GM21717 (cell line): ENCODE results near the gene MAVS.
A peak's percentile ranks its signal among the peaks of the same experiment; 100 is the strongest.
"Not testable (repeated sequence)": the region's sequence is repeated elsewhere in the genome, so short reads cannot be mapped to it uniquely, and the experiment has no call there.

ENCODE experiments used
- ATAC-seq: cut with Tn5 transposase; IDR thresholded peaks from one replicate; pipeline ENCODE4 v1.9.1; 2021; ENCODE audit warnings: mild to moderate bottlenecking, moderate library complexity; ENCODE audit not compliant: unreplicated experiment

The MAVS gene

DNA sequence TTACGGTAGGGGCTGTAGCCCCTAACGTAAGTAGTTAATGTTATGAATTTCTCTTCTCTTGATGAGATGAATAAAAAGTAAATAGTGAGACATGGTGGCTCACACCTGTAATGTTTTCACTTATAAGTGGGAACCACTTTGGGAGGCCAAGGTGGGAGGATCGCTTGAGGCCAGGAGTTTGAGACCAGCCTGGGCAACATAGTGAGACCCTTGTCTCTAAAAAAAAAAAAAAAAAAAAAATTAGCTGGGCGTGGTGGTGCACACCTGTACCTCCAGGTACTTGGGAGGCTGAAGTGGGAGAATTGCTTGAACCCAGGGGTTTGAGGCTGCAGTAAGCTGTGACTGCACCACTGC, 32.3 kb downstream of the MAVS start:
- ATAC-seq: not testable (repeated sequence)

DNA sequence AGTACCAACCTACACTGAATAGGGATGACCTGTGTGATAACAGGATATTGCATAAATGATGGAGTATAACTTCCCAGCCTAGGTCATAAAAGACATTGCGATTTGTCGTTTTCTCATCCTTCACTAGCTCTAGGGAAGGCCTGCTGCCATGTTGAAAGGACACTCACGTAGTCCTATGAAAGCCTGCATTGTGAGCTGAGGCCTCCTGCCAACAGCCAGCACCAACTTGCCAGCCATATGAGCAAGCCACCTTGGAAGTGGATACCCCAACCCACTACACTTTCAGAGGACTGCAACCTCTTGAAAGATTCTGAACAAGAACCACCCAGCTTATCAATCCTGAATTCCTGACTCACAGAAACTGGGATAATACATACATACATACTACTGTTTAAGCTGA, 39.1 kb downstream of the MAVS start:
- ATAC-seq: no peak

DNA sequence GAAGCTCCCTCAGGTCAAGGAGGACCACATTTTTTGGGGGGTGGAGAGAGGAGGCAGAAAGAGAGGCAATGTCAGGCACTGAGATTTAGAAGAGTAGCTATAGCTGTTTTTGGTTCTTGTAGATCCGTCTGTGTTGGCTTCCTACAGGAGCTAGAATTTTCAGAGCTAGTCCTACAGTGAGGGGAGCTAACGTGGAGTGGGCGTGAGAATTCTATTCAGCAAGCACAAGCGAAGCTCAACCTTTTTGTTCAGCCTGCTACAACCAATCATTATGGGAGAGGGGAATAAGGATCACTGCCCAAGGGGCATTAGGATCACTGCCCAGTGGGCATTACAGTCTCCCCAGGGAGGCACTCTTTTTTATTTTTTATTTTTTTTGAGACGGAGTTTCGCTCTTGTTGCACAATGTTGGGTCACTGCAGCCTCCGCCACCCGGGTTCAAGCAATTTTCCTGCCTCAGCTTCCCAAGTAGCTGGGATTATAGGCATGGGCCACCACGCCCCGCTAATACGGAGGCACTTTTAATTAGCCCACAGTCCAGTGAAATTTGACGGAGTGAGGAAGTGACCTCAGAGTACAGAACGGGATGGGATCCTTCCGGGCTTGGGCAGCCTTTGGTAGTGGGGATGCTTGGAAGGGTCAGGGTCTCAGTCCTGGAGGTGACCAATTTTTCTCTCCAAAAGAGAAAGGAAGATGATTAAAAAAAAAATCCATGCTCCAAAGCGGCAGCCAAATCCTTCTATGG, 41.4 kb downstream of the MAVS start:
- no peak for ATAC-seq

DNA sequence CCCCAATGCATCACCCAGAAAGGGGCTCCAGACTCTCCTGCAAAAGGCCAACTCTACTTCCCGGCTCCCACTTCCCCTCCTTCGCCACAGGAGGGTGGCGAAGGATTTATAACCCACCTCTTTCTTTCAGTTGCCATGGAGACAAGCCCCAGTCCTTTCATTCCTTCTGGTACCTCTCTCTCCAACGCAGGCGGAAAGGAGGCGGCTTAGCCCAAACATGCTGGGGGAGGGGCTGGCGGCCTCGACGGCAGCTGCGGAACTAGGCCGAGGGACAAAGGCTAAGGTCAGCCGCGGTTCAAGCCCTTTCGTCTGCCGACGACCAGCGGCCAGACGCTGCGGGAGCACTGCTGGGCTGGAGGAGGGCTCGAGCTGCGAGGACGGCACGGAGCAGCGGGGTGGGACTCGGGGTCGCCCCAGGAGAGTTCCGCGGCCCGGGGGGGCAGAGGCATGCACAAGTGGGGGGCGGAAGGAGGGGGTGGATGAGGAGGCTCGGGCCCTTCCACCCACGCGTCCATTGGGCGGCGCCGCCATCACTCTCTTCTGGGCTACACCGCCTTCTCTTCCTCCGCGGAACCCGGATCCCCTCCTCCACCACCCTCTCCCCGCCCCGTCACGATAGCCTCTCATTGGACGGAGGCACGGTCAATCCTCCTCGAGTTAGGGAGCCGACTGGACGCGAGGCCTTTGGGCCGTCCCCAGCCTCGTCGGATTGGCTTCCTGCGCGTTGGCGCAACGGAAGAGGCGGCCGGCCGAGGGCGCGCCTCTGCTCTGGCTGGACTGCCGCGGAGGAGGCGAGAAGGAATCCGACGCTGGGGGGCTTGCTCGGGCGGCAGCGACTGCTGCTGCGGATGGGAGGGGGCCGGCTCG, 42.2 kb downstream of the MAVS start, which contains the start of gene PANK2:
TSS of gene PANK2 (plus strand) at position 766 of the 867 bp plus-strand sequence.
- peak; percentile 95 for ATAC-seq

DNA sequence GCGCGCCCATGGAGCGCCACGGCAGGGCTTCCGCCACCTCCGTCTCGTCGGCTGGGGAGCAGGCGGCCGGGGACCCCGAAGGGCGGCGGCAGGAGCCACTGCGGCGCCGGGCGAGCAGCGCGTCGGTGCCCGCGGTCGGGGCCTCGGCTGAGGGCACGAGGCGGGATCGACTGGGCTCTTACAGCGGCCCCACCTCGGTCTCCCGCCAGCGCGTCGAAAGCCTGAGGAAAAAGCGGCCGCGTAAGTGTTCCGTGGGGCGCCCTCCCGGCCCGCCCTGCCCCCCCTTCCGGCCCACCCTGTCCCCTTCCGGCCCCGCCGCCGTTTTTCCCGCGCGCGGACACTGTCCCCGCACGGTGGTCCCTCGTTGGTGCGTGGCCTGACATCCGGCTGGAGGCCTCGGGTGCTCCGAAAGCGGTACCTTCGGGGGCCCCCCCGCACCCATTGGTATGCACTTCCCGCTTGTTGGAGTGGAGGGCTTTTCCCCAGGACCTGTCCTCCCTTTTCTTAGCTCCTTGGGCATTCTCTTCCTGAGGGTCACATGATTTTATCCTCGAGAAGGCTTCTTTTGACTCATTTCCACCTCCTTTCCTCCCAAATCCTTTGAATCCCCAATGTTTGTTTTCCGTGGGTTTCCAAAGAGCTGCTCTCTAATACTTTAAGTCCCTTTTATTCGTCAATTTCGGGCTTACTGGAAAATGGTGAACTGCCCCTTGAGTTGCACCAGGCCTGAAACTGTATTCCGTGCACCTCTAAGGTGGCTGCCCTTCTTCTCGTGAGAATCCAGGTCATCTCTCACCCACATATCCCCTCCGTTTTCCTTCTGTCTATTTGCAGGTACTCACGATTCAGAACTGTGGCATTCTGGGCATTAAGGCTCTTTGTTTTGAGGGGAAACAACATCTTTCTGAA, 43.1 kb downstream of the MAVS start:
- ATAC-seq: peak; percentile 18

DNA sequence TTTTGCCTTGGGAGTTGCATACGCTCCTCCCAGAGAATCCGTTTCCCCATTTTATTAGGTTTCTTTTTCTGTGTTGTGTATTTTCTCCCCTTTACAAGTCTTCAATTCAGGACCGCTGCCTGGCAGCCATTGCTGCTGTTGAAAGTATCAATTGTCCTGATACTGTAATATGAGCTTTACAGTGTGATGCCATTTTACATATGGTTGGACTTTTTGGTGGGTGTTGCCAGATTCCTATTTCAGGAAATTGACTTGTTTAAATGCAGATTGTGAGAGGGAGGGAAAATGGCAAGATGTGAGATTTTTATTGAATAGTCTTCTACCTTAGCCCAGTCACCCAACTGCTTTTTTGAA, 43.7 kb downstream of the MAVS start:
- ATAC-seq: no peak

DNA sequence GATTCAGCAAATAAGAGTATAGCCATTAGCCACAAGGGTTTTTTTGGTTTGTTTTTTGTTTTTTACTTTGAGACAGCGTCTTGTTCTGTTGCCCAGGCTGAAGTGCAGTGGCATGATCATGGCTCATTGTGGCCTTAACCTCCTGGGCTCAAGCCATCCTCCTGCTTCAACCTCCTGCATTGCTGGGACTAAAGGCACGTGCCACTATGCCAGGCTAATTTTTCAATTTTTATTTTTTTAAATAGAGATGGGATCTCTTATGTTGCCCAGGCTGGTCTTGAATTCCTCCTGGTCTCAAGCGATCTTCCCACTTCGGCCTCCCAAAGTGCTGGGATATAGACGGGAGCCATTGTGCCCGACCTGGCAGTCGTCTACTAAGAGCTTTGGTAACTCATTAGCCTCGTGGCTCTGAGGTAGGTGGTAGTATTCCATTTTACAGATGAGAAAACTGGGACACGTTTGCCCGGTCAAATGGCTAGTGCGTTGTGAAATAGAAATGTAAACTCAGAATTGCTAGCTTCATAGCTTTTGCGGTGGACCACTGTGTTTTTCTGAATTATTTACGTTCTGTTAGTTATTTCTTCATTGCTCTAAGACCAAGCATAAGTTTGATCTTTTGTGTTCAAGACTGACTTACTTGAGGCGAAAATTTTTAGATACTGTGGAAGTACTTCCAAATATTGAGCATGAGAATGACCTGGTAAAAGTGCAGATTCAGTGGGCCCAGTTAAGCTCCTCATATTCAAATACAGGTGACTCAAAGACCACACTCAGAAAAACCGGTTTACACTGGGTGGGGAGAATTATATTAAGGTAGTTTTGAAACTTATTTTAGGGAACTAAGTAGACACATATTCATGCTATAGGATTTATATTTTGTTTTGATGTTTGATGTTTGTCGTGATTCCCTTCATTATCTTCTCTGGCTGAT, 44.6 kb downstream of the MAVS start:
- no peak for ATAC-seq

DNA sequence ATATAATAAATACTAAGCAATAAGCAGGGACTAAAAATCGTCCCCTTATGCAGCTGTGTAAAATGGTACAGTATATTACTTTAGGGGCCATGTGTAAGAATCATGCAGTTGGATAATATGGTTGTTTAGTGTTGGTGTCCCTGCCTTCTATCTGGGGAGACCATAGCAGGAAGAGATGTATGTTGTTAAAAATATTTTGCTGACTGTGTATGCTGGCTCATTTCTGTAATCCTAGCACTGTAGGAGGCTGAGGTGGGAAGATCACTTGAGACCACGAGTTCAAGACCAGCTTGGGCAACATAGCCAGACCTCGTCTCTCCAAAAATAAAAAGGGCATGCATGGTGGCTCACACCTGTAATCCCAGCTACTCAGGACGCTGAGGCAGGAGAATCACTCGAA, 48.2 kb downstream of the MAVS start:
- no peak for ATAC-seq

DNA sequence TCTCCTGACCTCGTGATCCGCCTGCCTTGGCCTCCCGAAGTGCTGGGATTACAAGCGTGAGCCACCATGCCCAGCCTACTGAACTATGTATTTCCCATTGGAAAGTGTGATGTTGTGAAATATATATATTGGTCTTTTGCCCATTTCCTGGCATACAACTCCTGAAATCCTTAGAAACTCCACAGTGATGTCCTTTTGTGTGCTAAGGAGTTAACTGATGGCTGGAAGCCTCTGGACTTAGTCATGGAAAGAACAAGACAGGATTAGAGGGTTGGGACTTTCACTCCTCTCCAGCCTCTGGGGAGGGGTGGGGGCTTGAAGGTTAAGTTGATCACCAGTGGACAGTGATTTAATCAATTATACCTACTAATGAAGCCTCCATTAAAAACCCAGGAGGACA, 49.7 kb downstream of the MAVS start:
- ATAC-seq: no peak

DNA sequence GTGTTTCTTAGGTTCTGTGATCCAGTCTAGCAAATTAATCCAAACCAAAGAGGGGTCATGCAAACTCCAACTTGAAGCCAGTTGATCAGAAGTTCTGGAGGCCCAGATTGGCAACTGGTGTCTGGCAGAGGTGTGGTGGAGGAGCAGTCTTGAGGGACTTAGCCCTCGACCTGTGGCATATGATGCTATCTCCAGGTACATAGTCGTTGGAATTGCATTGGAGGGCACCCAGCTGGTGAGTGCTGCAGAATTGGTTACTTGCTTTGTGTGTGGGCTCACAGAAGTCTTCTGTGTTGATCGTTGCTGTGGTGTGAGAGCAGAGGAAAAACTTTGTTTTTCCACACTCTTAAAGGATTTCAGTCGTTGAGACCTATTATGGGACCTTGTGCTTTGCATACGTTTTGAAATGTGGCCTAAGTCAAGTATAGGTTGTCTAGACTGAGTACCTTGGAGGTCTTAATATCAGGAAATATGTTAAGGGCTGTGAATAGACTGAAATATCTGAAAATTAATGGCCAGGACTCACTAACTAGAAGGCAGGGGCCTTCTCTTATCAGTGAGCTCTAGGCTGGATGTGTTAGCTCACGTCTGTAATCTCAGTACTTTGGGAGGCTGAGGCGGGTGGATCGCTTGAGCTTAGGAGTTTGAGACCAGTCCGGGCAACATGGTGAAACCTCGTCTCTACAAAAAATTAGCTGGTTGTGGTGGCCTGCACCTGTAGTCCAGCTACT, 50.4 kb downstream of the MAVS start:
- no peak for ATAC-seq

DNA sequence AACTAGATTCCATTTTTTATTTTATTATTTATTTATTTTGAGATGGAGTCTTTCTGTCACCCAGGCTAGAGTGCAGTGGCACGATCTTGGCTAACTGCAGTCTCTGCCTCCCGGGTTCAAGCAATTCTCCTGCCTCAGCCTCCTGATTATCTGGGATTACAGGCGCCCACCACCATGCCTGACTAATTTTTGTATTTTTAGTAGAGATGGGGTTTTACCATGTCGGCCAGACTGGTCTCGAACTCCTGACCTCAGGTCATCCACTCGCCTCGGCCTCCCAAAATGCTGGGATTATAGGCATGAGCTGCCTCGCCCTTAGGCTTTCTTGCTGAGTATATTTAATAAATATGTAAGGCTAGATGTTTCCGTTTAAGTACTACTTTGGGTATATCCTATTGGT, 51.5 kb downstream of the MAVS start:
- ATAC-seq: not testable (repeated sequence)

DNA sequence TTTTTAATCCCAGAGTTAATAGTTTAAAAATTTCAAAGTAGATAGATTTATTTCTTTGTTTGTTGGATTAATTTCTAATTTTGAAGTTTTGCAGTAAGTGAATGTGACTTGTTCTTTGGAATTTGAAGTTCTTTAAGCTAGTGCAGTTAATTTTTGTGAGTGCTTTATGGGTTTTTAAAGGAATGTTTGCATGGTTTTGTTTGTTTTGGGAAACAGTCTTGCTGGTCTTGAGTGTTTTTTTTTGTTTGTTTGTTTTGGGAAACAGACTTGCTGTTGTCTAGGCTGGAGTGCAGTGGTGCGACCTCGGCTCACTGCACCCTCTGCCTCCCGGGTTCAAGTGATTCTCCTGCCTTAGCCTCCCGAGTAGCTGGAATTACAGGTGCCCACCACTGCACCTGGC, 52.0 kb downstream of the MAVS start:
- no peak for ATAC-seq

DNA sequence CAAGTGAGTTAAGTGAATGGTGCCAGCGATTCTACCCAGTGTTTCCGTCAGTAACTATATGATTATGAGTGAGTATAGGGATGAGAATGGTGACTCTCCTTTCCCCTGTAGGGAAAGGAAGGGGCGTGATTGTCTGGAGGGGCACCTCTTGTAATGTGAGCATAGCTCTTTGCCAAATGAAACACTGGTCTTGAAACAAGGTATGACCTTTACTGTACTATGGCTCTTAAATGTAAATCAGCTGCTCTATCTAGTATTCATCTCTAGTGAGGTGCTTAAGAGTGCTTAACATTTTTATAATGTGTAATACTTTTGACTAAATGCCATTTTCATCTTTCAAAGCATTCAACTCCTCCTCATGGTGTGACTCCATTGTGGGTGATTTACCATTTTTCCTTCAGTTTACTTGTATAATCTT, 53.6 kb downstream of the MAVS start:
- no peak for ATAC-seq

DNA sequence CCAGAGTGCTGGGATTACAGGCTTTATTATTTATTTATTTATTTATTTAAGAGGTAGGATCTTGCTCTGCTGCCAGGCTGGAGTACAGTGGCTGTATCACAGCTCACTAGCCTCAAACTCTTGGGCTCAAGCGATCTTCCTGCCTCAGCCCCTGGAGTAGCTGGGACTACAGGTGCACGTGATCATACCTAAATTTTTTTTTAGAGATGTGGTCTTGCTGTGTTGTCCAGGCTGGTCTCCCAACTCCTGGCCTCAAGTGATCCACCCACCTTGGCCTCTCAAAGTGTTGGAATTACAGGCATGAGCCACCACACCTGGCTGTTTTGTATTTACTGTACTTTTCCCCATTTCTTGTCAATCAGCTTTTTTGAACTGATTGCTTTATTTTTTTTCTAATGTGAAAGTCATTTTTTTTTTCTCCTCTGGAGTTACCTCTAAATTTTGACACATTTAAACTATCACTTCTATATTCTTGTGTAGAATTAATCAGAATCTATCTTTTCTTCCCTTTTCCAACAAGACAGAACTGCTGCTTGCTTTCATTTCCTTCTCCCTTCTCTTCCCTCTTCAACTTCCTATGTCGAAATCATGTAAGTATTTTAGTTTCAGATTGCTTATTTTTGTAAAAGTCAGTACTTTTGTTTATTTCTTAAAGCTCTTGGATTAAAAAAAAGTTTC, 54.5 kb downstream of the MAVS start:
- ATAC-seq: no peak

DNA sequence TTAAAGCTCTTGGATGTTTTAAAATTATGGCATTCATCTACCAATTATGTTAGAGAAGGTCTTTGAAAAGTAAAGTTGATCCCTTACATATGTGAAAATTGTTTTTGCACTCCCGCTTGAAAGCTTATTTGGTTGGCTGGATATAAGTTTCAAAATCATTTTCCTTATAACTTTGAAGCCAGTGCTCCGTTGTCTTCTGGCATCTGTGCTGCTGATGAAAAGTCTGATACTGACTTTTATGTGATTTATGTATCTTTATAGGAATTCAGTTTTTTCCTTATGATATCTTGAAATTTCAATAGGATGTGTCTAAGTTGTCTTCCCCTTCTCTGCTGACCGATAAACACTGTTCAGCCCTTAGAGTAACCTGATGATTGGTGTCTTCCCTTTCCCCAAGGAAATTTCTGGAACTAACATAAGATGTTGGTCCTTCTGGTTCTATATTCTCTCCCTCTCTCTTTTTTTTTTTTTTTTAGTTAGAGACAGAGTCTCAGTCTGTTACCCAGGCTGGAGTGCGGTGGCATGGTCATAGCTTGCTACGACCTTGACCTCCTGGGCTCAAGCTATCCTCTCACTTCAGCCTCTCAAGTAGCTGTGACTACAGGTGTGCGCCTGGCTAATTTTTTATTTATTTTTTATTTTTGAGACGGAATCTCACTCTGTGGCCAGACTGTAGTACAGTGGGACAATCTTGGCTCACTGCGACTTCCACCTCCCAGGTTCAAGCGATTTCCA, 55.2 kb downstream of the MAVS start:
- ATAC-seq: no peak

DNA sequence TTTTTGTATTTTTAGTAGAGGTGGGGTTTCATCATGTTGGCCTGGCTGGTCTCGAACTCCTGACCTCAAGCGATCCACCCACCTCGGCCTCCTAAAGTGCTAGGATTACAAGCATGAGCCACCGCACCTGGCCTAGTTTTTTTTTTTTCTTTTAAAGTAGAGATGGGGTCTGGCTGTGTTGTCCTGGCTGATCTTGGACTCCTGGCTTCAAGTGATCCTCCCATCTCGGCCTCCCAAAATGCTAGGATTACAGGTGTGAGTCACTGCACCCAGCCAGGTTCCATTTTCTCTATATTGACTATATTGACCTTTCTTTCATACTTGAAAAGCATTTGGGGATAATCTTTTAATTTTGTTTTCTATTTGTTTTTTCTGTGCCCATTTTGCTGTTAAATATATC, 55.8 kb downstream of the MAVS start:
- ATAC-seq: no peak

DNA sequence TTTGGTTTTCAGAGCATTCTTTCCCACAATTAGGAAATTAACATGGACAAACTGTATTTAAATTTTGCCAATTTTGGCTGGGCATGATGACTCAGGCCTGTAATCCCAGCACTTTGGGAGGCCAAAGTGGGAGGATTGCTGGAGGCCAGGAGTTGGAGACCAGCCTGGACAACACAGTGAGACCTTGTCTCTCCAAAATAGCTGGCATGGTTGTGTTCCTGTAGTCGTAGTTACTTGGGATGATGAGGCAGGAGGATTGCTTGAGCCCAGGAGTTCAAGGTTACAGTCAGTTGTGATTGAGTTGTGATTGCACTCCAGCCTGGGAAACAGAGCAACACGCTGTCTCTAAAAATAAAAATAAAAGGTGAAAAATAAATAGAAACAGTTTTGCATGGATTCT, 57.6 kb downstream of the MAVS start:
- ATAC-seq: no peak

DNA sequence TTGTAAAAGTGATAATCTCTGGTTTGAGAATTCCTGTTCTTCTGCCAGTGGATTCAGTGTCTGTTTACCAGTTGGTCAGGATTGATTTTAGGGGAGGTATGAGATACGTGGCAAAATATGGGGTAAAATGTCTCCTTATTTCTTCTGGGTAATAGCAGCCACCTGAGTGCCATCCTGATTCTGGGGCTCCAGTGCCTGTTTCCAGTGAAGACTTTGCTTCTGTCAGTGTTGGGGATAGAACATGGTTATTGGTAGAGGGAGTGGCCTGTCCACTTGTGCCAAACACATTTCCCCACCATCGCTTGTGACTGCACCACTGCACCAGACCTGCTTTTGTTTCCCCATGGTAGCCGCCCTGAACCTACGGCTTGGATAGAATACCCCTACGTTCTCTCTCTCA, 58.2 kb downstream of the MAVS start:
- no peak for ATAC-seq
